Ureter (tissue), 1 donor: ENCODE data around the gene IFIT1. TPM values are rescaled to one million over a fixed set of nuclear protein-coding genes. Genes with fewer than 3 reads are reported as not detected.
A peak's percentile ranks its signal among the peaks of the same experiment; 100 is the strongest.
"Not testable (repeated sequence)": the region's sequence is repeated elsewhere in the genome, so short reads cannot be mapped to it uniquely, and the experiment has no call there.

ENCODE experiments used
- DNase-seq: peaks from one replicate; pipeline ENCODE4 v3.0.0-alpha.2; 2020; ENCODE audit warnings: low spot score
- total RNA-seq: library from RNA; stranded (reverse); gene quantifications from one replicate; pipeline ENCODE4 v1.2.4, GENCODE V29; 2023
- donor health status: DM: yes; HTN: yes; CAD: no.

Gene IFIT1
- total RNA-seq, 1 donor from 2014 or later, result 4.1 TPM

GRCh38 chr10:89367529-89367928 is 24.9 kb upstream of the IFIT1 start:
- DNase-seq, result no peak

- no peak for DNase-seq
These were observed 24.3 kb upstream of the IFIT1 start for GRCh38 chr10:89368129-89368528.

- DNase-seq, result no peak
These were observed 23.0 kb upstream of the IFIT1 start for GRCh38 chr10:89369156-89370105.

- DNase-seq, result no peak
These were observed 21.3 kb upstream of the IFIT1 start for GRCh38 chr10:89371079-89371478.

GRCh38 chr10:89371987-89372386 is 20.4 kb upstream of the IFIT1 start:
- no peak for DNase-seq

- peak; percentile 88 for DNase-seq
These were observed 18.3 kb upstream of the IFIT1 start for GRCh38 chr10:89373916-89374711.

GRCh38 chr10:89374713-89375141 is 17.7 kb upstream of the IFIT1 start:
- no peak for DNase-seq

GRCh38 chr10:89377705-89378637 is 14.5 kb upstream of the IFIT1 start, which contains the start of gene IFIT1B:
Gene IFIT1B (plus strand): TSS chr10:89378056. CDS start chr10:89378136, 80 bp downstream.
- DNase-seq, result no peak

GRCh38 chr10:89379103-89379502 is 13.3 kb upstream of the IFIT1 start:
- no peak for DNase-seq

- no peak for DNase-seq
These were observed 9.7 kb upstream of the IFIT1 start for GRCh38 chr10:89382757-89383156.

- DNase-seq, result no peak
These were observed 7.7 kb upstream of the IFIT1 start for GRCh38 chr10:89384474-89385340.

- DNase-seq, result no peak
These were observed 3.6 kb upstream of the IFIT1 start for GRCh38 chr10:89388806-89389205.

- DNase-seq, result no peak
These were observed 3.2 kb upstream of the IFIT1 start for GRCh38 chr10:89389254-89389653.

GRCh38 chr10:89390476-89391225 is 1.8 kb upstream of the IFIT1 start:
- DNase-seq, result no peak

GRCh38 chr10:89391226-89391576 is 1.2 kb upstream of the IFIT1 start:
- DNase-seq, result not testable (repeated sequence)

- DNase-seq, result no peak
These were observed 551 bp downstream of the IFIT1 start for GRCh38 chr10:89392974-89393373.

GRCh38 chr10:89393898-89394297 is 1.5 kb downstream of the IFIT1 start:
- no peak for DNase-seq

GRCh38 chr10:89395141-89395540 is 2.7 kb downstream of the IFIT1 start:
- DNase-seq, result no peak

GRCh38 chr10:89398003-89398749 is 5.8 kb downstream of the IFIT1 start:
- no peak for DNase-seq
